Effector CD4-positive, alpha-beta T cell (primary cell): ENCODE data around the gene CCNJL.
"Not testable (repeated sequence)": the region's sequence is repeated elsewhere in the genome, so short reads cannot be mapped to it uniquely, and the experiment has no call there.

Source experiments
- DNase-seq: peaks from one replicate; pipeline ENCODE4 v3.0.0-alpha.2; 2020

Gene CCNJL

DNA sequence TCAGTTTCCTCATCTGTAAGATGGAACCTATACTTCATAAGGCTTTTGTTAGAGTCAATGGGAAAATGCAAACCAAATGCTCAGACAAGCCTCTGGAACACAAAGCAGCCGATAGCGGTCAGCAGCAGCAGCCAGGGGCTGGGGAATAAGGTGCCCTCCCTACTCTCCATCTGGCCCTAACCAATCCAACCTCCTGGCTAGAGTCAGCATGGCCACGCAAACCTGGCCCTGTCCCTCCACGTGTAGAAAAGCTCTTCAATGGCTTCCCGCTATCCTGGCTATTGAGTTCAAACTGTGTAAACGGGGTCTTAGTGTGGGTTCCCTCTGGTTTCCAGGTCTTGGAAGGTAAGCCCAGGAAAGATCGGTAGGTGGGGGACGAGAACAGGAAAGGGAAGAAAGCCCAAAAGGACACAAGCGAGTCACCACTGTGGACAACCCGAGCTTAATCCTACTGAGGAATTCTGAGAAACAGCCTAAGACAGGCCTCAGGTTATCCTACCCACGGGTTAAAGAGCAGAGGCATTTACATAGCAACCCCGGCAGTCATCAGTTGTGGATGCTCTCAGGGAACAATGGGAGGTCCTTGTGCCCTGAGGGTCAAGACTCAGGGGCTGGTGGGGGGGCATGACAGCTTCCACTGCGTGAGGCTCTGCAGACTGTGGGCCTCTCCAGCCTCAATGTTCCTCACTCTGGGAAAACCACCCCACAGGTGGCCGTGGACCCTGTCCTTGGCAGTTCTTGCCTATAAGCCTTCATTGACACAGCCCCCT, 52.2 kb downstream of the CCNJL start:
- no peak for DNase-seq

DNA sequence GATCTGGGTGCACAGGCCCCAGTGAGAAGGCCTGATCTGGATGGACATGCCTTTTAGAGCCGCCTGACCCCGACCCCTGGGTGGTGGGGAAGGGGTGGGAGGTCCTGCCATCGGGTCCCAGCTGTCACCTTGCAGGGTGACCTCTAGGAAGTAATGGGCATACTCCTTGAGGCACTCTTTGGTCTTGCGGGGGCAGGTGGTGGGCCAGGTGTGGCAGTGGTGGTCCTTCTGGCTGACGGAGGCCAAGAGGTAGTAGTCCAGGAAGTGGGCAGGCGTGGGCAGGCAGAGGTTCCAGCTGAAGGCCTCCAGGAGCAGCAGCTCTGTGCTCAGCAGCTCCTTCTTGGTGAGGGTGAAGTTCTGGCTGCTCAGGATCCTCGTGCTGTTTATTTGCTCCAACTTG, 53.0 kb downstream of the CCNJL start:
- no peak for DNase-seq

GRCh38 chr5:160254706-160255105, 57.7 kb downstream of the CCNJL start:
- DNase-seq, result no peak

- no peak for DNase-seq
Observed at GRCh38 chr5:160253441-160253840, 58.9 kb downstream of the CCNJL start.

- no peak for DNase-seq
Observed at GRCh38 chr5:160252916-160253315, 59.4 kb downstream of the CCNJL start.

DNA sequence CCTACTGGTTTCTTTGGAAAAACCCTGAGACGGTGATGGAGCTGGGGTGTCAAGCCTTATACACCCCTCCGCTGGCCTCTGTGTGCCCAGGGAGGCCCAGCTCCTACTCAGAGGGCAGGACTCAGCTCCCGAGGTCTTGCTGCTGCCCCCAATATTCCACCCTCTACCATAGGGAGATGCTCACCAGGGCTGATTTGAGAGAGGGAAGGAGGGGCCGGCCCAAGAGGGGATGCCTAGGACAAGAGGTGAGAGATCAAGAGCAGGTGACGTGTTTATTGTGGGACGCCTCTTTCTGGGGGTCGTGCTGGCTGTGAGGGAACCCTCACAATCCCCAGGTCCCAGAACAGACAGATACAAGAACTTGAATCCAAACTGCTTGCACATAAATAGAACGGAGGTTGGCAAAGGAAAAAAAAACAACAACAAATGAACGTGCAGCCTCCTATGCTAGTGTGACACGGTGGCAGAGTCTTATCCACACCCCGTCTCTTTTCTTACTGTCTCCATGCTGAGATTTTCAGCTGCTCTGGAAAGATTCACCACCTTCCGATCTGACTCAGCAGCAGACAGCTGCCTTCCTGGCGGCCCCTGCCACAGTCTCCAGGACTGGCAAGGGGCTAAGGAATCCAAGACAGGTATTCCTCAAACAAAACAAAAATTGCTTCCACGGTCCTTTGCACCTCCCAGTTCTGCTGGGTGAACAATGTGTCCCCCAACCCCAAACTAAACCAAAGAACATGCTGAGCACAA, 60.8 kb downstream of the CCNJL start:
- DNase-seq, result no peak

GRCh38 chr5:160250826-160251225, 61.5 kb downstream of the CCNJL start:
- DNase-seq, result no peak

DNA sequence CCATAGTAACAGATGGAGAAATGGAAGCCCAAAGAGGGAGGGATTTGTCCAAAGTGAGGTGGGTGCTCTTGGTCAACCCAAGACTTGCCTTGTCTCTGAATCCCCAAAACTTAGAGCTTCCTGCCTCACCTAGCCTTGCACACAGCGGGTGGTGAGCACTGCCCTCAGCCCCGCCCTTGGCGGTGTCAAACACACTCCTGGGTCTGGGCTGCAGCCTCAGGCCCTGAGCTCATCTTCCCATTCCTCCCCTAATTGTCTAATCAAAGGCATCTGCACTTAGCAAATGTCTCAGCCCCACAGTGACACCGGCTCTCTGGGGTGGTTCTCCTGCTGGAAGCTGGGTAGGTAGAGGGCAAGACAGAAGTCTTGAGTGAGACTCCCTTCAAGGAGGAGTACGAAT, 62.1 kb downstream of the CCNJL start:
- DNase-seq, result no peak

GRCh38 chr5:160249570-160249969, 62.8 kb downstream of the CCNJL start:
- DNase-seq, result not testable (repeated sequence)

GRCh38 chr5:160245506-160246086, 66.8 kb downstream of the CCNJL start:
- no peak for DNase-seq

- no peak for DNase-seq
Observed at GRCh38 chr5:160242145-160242544, 70.2 kb downstream of the CCNJL start.

GRCh38 chr5:160240350-160240749, 72.0 kb downstream of the CCNJL start:
- DNase-seq, result no peak

GRCh38 chr5:160237571-160238093, 74.7 kb downstream of the CCNJL start:
- DNase-seq, result no peak

DNA sequence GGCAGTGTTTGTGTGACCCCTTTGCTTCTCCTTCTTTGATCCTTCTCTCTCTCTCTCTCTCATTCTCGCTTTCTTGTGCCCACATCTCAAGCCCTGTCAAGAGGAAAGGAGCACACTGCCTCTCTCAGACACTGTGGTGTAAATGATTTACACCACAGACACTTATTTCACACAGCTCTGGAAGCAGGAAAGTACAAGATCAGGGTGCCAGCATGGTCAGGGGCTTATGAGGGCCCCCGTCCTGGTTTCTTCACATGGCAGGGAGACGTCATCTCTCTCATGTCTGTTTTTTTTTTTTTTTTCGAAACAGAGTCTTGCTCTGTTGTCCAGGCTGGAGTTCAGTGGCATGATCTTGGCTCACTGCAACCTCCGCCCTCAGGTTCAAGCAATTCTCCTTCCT, 76.6 kb downstream of the CCNJL start:
- DNase-seq, result no peak

DNA sequence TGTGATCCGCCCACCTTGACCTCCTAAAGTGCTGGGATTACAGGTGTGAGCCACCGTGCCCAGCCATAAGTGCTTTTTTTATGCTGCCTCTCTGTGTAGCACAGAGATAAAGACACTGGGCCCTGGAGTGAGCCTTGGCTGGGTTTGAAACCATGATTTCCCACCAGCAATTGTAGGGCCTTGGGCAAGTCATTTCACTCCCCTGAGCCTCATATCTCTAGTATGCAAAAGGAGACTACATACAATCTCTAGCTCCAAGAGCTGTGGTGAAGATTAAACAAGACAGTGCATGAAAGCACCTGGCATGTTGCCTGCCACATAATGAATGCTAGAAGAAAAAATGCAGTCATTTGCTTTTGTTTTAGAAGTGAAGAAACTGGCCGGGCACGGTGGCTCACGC, 79.1 kb downstream of the CCNJL start:
- DNase-seq, result no peak

- DNase-seq, result no peak
Observed at GRCh38 chr5:160231783-160232342, 80.5 kb downstream of the CCNJL start.

GRCh38 chr5:160230686-160231527, 81.5 kb downstream of the CCNJL start:
- no peak for DNase-seq

DNA sequence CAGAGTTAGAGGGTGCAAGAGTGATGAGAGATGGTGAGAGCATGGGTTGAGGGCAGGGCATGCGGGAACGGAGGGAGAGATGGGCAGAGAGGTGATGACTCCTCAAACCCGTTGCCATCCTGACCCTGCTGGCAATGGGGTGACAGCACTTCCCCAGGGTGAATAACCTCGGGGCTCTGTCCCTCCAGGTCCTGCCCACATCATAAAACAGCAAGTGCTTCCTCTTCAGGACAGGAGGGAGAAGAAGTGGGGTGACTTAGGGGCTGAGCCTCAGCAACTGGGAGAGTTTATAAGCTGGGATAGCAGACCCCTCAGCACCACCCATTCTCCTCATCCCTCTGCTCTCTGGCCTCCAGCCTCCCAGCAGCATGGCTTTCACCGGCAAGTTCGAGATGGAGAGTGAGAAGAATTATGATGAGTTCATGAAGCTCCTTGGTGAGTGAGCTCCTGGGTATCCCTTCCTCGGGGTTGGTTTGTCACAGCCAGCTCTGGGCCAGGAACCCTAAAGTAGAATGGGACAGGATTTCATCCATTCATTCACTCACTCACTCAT, 83.1 kb downstream of the CCNJL start, which contains the start of gene FABP6:
Gene FABP6, plus strand, starts transcription at position 317 of the 553 bp plus-strand sequence. Its CDS starts 52 bp downstream, at position 369.
- no peak for DNase-seq

DNA sequence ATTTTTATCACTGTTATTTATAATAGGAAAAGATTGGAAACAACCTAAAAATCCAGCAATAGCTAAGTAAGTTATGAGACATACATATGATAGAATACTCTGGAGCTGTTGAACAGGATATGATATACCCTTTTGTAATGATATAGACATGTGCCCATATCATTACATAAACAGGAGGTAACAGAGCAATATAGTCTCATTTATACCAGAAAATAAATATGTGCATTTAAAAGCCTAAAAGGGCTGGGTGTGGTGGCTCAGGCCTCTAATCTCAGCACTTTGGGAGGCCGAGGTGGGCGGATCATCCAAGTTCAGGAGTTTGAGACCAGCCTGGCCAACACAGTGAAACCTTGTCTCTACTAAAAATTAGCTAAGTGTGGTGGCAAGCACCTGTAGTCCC, 85.4 kb downstream of the CCNJL start:
- DNase-seq, result no peak

GRCh38 chr5:160221082-160221481, 91.3 kb downstream of the CCNJL start:
- DNase-seq, result no peak

- no peak for DNase-seq
Observed at GRCh38 chr5:160219356-160219755, 93.0 kb downstream of the CCNJL start.

DNA sequence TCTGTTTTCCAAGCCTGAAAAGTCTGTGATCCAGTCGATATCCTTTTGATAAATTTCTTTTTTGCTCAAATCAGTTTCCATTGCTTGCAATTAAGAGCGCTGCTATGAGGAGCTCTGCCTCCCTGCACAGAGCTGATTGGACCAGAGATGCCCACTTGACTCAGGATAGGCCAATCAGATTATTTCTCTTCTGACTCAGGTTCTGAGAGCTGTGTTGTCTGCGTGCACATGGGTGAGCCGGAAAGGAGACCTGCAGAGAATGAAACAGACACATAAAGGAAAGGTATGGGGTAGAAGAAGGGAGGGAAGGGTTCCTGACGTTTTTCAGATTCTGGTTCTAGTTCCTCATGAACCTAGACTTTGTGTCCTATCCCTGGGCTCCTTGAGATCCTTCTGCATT, 98.8 kb downstream of the CCNJL start:
- DNase-seq, result no peak
